T-helper 2 cell treated with Interferon-gamma antibody and Interleukin-4, amounts not matched to agents 5 μg/mL and 100 μg/mL, for 36 hours (primary cell): Measurements from ENCODE around the gene AOPEP.

Experiments
- DNase-seq: peaks from one replicate; pipeline ENCODE4 v3.0.0; 2021; ENCODE audit warnings: low spot score
- H3K27ac Mint-ChIP-seq: one replicate; pipeline ENCODE4 v1.8.0; 2021; ENCODE audit warnings: mild to moderate bottlenecking, mixed read lengths
- H3K27me3 Mint-ChIP-seq: one replicate; pipeline ENCODE4 v1.8.0; 2021; ENCODE audit warnings: low read depth, mixed read lengths
- H3K36me3 Mint-ChIP-seq: one replicate; pipeline ENCODE4 v1.8.0; 2021; ENCODE audit warnings: low read depth, mixed read lengths
- H3K4me1 Mint-ChIP-seq: one replicate; pipeline ENCODE4 v1.8.0; 2021; ENCODE audit warnings: low read depth, mixed read lengths
- H3K4me3 Mint-ChIP-seq: one replicate; pipeline ENCODE4 v1.8.0; 2022; ENCODE audit warnings: mild to moderate bottlenecking, moderate library complexity, mixed read lengths
- H3K9me3 Mint-ChIP-seq: one replicate; pipeline ENCODE4 v1.8.0; 2021; ENCODE audit warnings: mixed read lengths

The AOPEP gene

DNA sequence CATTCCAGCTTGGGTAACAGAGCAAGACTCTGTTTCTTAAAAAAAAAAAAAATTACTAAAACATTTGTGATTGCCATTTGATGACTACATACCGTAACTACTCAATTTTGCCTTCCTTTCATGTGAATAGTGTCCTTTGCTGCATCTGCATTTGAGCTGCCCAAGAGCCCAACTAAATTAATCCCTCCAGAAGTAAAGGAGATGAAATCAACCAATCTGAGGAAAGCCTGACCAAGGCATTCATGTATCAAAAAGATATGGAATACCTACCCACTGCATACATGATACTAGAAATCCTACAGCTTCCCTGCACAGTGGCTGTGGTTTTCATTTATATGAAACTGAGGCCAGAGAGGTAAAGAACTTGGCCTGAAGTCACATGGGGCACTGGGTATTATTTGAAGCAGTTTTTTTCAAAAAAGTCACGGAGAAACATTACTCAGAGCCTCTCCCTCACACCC lies 177.5 kb downstream of the AOPEP start:
- peaks cover 13% of the 10 kb centered on the region for H3K4me1 Mint-ChIP-seq
- H3K4me3 Mint-ChIP-seq, result no peak overlapping the region
- peaks cover 1% of the 10 kb centered on the region for H3K36me3 Mint-ChIP-seq
- peaks cover 2% of the 10 kb centered on the region for H3K27me3 Mint-ChIP-seq
- no peak for DNase-seq
- H3K9me3 Mint-ChIP-seq, result no peaks in the 10 kb centered on the region
- H3K27ac Mint-ChIP-seq, result no peak overlapping the region

DNA sequence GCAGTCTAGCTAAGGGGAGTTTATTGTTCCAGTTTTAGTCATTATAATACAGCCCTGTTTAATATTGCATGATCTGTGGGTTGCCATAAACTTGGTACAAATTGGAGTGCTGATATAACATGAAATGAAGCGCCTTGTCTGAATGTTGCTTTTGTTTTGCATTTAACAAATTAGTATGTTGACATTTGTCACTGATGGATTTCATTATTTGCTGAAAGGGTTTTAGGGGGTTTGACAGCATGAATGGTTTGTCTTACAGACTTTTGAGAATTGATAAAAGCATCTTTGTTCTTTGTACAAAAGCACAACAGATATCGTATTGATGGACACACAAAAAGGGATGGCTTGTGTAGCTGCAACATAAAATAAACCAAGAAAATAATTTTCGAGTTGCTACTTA lies 178.3 kb downstream of the AOPEP start:
- no peak overlapping the region for H3K4me3 Mint-ChIP-seq
- H3K27ac Mint-ChIP-seq, result no peak overlapping the region
- peaks cover 12% of the 10 kb centered on the region for H3K4me1 Mint-ChIP-seq
- no peak for DNase-seq
- H3K9me3 Mint-ChIP-seq, result no peaks in the 10 kb centered on the region
- peaks cover 1% of the 10 kb centered on the region for H3K36me3 Mint-ChIP-seq
- H3K27me3 Mint-ChIP-seq, result peaks cover 2% of the 10 kb centered on the region

DNA sequence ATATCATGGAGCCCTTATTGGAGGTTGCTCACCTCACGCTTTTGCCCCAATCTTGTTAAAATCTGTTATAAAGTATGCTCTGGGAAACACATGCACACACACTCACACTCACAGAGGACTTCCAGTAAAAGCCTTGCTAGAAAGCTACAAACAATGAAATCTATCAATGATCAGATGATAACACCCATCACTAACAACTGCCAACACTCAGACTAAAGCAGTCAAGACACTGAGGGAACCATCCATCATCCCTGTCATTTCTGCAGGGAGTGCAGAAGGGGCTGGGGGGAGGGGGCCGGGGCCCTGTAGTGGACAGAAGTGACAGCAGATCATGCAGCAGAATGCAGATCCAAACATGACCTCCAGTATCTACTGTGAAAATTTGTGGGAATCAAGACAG lies 179.1 kb downstream of the AOPEP start:
- peaks cover 9% of the 10 kb centered on the region for H3K4me1 Mint-ChIP-seq
- no peak overlapping the region for H3K27ac Mint-ChIP-seq
- DNase-seq, result no peak
- no peaks in the 10 kb centered on the region for H3K9me3 Mint-ChIP-seq
- no peak overlapping the region for H3K4me3 Mint-ChIP-seq
- H3K36me3 Mint-ChIP-seq, result peaks cover 1% of the 10 kb centered on the region
- H3K27me3 Mint-ChIP-seq, result peaks cover 2% of the 10 kb centered on the region

DNA sequence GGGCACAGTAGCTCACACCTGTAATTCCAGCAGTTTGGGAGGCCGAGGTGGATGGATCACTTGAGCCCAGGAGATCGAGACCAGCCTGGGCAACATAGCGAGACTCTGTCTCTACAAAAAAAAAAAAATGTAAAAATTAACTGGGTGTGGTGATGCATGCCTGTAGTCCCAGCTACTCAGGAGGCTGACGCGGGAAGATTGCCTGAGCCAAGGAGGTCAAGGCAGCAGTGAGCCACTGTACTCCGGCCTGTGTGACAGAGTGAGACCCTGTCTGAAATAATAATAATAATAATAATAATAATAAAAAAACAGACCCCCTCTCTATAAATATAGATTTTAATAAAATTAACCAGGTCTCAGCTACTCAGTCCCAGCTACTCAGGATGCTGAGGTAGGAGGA lies 179.7 kb downstream of the AOPEP start:
- Mint-ChIP-seq H3K27me3 (peaks cover 2% of the 10 kb centered on the region), H3K4me3 (no peak overlapping the region), H3K9me3 (no peaks in the 10 kb centered on the region), H3K4me1 (peaks cover 6% of the 10 kb centered on the region), H3K27ac (no peak overlapping the region), H3K36me3 (peaks cover 1% of the 10 kb centered on the region)
- DNase-seq, result no peak

DNA sequence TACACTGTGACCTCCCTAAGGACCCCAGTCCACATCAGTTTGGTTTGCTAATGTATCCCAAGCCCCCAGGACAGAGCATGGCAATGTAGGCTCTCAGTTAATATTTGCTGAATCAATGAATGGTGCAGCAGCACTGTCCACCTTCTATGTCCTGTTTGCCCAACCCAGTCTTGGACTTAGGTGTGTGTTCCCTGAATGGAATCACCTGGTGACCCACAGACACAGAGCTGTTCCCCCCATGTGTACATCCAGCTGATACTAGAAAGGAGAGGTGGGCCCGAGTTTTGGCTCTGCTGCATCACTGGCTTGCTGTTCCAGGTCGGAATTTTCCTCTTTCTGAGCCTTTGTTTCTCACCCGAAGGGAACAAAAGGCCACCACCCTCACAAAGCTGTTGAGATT lies 180.2 kb downstream of the AOPEP start:
- H3K36me3 Mint-ChIP-seq, result peaks cover 1% of the 10 kb centered on the region
- DNase-seq, result no peak
- no peak overlapping the region for H3K27ac Mint-ChIP-seq
- peaks cover 6% of the 10 kb centered on the region for H3K4me1 Mint-ChIP-seq
- H3K27me3 Mint-ChIP-seq, result peaks cover 2% of the 10 kb centered on the region
- no peak overlapping the region for H3K4me3 Mint-ChIP-seq
- H3K9me3 Mint-ChIP-seq, result no peaks in the 10 kb centered on the region

DNA sequence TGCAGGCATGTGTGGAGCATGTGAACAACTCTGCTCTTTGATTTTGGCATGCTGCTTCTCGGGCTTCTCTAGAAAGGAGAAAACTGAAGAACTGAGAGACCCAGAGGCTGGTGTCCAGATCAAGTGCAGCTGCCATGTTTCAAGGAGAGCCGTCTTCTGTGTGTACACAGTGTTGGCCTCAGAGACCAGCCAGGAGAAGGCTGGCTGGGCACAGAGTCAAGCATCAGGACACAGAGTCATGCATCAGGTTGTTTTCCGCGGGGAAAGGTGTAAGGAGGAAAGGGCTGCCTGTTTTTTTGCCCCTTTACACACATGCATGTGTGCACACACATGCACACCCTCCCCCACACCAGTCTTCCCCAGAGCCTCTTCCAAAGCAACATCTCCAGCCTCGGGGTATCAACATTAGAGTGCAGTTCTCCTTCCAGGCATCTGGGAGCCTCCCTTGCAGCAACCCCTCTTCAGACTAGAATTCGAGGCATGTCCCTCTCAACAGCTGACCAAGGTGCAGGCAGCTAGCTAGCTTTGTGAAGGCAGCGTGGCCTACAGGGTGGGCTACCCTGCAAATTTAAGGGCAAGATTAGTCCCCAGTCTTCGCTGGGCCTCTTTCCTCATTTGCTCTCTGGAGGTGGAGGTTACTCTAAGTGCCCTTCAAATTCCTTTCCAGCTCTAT lies 180.9 kb downstream of the AOPEP start:
- Mint-ChIP-seq H3K27ac (no peak overlapping the region), H3K9me3 (no peaks in the 10 kb centered on the region), H3K4me1 (peaks cover 4% of the 10 kb centered on the region), H3K4me3 (no peak overlapping the region), H3K36me3 (peaks cover 1% of the 10 kb centered on the region), H3K27me3 (peaks cover 2% of the 10 kb centered on the region)
- no peak for DNase-seq

DNA sequence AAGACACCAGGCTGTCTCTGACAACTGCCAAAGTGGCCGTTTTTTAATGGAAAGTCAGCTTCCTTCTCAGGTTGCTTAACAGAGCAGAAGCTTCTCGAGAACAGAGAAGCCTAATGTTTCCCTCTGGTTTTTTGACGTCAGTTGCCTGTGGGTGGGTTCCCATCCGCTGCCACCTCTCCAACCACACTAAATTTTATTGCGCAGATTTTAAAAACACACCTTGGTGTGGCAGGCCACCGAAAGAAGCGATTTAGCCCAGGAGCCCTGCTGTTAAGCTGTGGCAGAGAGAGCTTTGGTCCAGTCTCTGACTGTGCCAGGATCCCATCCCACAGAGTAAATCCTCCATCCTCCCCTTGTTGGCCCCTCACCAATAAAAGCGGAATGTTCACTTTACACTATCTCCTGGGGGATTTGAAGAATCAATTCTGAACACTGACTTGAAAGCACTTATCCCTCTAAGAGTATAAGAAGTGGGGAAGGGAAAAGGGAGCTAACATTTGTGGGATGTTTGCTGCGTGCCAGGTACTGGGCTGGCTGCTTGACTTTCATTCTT lies 181.6 kb downstream of the AOPEP start:
- no peak for DNase-seq

DNA sequence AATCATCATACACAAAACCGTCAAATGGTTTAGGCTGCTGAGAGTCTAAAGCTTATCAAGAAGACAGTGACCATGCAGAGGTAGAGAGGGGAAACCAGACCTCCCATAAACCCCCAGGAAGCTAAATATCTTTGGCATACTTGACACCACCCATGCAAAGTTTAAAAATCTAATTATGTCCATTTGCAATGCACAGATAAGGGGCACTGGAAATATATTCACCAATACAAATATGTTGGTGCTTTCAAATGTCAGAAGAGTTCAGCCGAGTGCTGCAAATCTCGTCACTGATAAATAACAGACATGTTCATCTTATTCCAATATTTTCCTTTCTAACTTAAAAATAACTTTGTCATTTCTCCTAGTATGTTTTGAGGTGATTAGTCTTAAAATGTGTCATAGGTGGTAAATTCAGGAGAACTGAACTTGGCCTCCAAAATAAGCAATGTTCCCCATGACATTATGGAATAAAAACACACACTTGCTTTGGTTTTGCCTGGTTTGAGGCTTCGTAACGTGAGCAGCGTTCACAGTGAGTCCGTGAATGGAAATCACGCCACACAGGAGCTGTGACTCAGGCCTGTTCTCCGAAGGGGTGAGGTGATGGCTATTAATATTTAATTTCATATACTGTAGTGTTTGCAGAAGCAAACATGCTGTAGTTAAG lies 182.2 kb downstream of the AOPEP start:
- Mint-ChIP-seq H3K36me3 (peaks cover 1% of the 10 kb centered on the region), H3K4me1 (peaks cover 4% of the 10 kb centered on the region), H3K27ac (no peak overlapping the region), H3K27me3 (peaks cover 2% of the 10 kb centered on the region), H3K4me3 (no peak overlapping the region), H3K9me3 (no peaks in the 10 kb centered on the region)
- DNase-seq, result no peak

More for the DNA sequence above, 181.6 kb downstream of the AOPEP start:
- no peak overlapping the region for H3K27ac Mint-ChIP-seq
- peaks cover 4% of the 10 kb centered on the region for H3K4me1 Mint-ChIP-seq
- H3K9me3 Mint-ChIP-seq, result no peaks in the 10 kb centered on the region
- H3K27me3 Mint-ChIP-seq, result peaks cover 2% of the 10 kb centered on the region
- peaks cover 1% of the 10 kb centered on the region for H3K36me3 Mint-ChIP-seq
- H3K4me3 Mint-ChIP-seq, result no peak overlapping the region

DNA sequence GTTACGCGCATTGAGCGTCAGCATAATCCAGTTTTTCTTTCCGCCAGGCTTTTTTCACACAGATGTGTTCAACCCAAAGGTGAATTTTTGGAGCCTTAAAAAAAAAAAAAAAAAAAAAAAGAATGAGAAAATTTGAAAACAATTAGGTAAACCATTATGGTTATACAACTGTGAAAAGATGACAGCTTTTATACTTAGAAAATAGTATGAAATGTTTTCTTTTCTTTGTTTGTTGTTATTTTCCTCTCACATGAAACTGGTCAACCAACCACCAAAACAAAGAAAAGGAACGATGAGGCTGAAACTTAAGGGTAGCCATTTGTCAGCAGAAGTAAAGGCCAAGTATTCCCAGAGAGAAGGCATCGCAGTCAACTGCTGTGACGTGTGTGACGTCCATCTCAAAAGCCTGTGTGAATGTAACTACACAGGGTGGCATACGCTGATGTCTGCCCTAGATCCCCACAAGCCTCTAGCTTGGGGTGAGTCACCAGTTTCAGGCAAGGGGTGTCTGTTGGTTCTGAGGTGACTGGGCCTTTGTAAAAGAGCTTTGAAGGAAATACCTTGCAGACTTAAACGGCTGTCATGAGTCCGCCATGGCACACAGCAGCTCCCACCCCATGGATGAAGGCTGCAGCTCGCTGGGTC lies 182.9 kb downstream of the AOPEP start:
- Mint-ChIP-seq H3K36me3 (no peaks in the 10 kb centered on the region), H3K4me1 (peaks cover 2% of the 10 kb centered on the region)

DNA sequence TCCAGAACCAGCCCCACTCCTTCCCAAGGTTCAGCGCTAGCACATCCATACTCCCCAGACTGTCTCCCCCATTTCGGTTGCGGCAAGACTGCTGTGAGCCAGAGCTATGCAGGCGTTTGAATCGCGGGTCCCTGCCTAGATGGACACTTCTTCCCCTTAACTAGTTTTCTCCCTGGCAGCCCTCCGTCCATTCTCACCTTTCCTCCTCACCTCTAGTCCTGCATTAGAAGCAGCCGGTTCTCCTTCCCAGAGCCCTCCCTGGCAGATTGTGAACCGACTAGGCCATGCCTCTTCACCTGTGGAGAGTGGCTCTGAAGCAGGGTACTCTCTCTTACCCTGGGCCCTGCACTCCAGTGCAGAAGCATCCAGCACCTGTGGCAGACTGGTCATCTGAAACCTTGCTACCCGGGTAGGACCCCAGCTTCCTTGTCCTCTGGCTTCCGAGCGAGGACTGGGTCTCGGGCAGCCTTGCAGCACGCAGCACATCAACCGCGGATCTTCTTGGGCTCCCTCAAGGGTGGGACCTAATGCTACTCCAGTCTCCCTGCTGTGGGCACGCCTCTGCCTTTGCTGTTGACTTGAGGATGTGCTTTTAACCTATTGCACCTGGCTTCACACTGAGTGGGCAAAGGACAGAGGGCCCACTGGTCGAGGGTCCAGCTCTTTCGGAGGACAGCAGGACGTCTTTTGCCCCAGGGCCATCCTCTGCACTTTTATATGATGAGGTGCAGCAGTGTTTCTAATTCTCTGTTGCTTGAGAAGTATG lies 183.6 kb downstream of the AOPEP start:
- Mint-ChIP-seq H3K4me3 (no peak overlapping the region), H3K9me3 (no peaks in the 10 kb centered on the region), H3K27me3 (no peaks in the 10 kb centered on the region), H3K4me1 (peaks cover 2% of the 10 kb centered on the region), H3K27ac (no peak overlapping the region), H3K36me3 (no peaks in the 10 kb centered on the region)
- DNase-seq, result no peak

More for the DNA sequence above, 182.9 kb downstream of the AOPEP start:
- peak; percentile 28 for DNase-seq
- peaks cover 2% of the 10 kb centered on the region for H3K27me3 Mint-ChIP-seq
- H3K9me3 Mint-ChIP-seq, result no peaks in the 10 kb centered on the region
- H3K27ac Mint-ChIP-seq, result no peak overlapping the region
- no peak overlapping the region for H3K4me3 Mint-ChIP-seq

DNA sequence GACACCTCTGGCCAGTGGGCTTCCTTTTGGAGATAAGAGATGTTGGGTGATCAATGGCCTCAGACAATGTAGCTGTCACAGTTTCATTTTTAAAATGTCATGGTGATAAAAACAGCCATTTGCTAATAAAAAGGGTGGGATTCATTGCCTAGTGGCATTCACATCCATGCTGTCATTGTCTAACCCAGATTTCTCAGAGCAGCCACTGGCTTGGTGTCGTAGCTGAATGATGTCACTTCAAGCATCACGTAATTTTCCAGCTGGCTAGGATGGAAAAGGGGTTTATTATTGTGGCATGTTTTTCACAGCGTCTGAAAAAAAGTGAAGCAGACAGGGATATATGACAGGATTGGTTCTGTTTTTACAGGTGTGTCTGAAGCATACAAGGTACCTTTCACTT lies 184.7 kb downstream of the AOPEP start:
- H3K9me3 Mint-ChIP-seq, result no peaks in the 10 kb centered on the region
- H3K36me3 Mint-ChIP-seq, result no peaks in the 10 kb centered on the region
- DNase-seq, result no peak
- H3K4me1 Mint-ChIP-seq, result peaks cover 2% of the 10 kb centered on the region
- no peaks in the 10 kb centered on the region for H3K27me3 Mint-ChIP-seq
- H3K4me3 Mint-ChIP-seq, result no peak overlapping the region
- H3K27ac Mint-ChIP-seq, result no peak overlapping the region

DNA sequence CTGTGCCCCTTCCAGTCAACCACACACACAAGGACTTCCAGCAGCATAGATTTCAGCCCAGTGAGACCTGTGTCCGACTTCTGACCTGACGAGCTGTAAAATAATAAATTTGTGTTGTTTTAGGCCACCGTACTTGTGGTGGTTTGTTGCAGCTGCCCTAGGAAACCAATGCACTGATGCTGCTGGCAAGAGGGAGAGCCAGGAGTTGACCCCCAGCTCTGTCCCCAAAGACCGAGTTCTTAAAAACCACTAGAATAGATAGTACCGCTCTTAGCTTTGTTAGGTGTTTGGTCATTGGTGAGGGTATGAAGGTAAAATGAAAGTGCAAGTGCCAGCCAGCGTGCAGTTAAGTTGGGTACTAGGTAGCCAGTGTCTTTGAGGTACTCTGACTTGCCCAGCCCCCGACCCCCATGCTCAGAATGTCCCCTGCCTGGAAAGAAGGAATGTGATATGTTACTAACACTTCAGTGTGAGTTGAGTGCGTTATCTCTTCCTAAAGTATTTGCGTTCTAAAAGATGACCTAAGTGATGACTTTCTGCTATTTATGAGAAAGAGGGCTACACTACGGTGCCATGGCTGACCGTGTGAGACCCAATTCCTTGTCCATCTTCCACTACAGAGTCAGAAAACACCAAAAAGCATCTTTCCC lies 185.6 kb downstream of the AOPEP start:
- H3K36me3 Mint-ChIP-seq, result no peaks in the 10 kb centered on the region
- no peaks in the 10 kb centered on the region for H3K9me3 Mint-ChIP-seq
- H3K4me1 Mint-ChIP-seq, result peaks cover 2% of the 10 kb centered on the region
- no peaks in the 10 kb centered on the region for H3K27me3 Mint-ChIP-seq
- H3K4me3 Mint-ChIP-seq, result no peak overlapping the region
- H3K27ac Mint-ChIP-seq, result no peak overlapping the region
- no peak for DNase-seq

DNA sequence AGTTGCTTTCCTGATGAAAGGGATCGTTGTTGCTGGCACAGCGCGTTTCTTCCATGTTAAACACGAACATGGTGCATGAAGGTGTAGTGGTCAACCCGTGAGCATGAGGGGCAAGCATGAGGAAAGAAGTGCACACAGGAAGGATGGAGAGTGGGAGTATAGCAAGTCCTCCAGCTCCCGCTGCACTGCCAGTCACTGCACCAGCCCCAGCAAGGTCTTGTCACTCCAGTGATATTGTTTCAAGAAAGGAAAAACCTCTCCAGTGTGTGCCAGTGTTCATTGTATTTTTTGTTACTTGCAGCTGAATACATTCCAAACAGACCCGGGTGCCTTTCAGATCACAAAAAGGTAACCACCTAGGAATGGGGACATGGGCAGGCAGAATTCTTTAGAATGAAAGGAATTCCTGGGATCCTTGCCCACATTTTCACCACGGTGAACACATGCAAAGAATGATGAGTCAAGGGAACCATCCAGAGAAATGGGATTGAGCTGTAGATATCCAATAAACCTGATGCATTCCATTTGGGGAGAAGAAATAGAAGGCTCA lies 186.3 kb downstream of the AOPEP start:
- H3K27ac Mint-ChIP-seq, result no peak overlapping the region
- no peaks in the 10 kb centered on the region for H3K36me3 Mint-ChIP-seq
- peaks cover 2% of the 10 kb centered on the region for H3K4me1 Mint-ChIP-seq
- no peaks in the 10 kb centered on the region for H3K9me3 Mint-ChIP-seq
- no peak for DNase-seq
- peaks cover 2% of the 10 kb centered on the region for H3K27me3 Mint-ChIP-seq
- H3K4me3 Mint-ChIP-seq, result no peak overlapping the region
